Thoracic aorta endothelial cell (primary cell): Measurements from ENCODE around the gene CASQ1. TPM values are rescaled to one million over a fixed set of nuclear protein-coding genes. Genes with fewer than 3 reads are reported as not detected.

Experiments
- total RNA-seq: library from RNA; depleted of rRNA; stranded (reverse); fragments of >200 nt; gene quantifications from 2 replicates; pipeline ENCODE4 v1.2.3, GENCODE V29; 2012

CASQ1 gene
- not detected in 2 replicates for total RNA-seq

DNA sequence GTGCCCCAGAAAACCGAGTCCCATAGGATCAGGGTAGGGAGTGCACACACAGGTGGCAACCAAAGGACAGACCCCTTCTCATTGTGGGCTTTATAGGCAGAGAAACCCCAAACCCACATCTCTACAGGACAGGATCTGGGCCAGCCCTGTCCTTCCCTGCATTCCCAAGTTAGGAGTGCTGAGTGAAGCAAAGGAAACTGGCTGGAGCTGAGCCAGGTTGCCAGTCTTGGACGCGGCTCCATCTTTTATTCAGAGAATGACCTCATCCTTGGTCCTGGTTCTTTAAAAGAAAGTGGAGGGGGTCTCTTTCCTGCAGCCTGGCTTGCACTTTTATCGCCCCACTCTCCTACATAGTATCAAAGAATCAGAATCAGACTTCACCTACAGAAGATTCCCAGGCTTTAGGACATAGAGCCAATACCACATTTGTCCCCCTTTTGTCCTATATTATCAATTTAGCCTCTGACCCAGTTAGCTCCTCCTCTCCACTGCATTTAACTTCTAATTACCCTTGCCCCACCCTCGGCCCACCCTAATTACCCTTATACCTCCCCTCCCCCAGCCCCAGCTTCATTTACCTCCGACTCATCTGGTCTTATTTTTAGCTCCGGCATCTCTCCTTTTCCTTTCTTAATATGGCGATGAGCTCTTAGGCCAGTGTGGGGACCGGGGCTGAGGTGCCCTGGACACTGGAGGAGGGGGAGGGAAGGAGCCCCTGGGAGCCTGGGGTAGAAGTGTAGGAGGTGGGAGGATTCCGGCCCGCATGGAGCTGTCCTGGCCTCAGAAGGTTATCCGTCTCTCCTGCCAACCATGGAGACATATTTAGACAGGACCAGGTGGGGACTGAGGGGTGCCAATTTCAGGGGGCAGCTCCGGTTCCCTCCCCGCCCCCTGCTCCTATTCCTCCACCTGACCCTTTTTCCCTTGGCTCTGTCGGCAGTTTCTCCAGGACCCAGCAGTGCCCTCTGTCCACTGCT lies at the start of gene CASQ1:
Gene CASQ1 (plus strand): TSS at position 927 of the 977 bp plus-strand sequence. CDS start 177 bp downstream, outside the sequence.

DNA sequence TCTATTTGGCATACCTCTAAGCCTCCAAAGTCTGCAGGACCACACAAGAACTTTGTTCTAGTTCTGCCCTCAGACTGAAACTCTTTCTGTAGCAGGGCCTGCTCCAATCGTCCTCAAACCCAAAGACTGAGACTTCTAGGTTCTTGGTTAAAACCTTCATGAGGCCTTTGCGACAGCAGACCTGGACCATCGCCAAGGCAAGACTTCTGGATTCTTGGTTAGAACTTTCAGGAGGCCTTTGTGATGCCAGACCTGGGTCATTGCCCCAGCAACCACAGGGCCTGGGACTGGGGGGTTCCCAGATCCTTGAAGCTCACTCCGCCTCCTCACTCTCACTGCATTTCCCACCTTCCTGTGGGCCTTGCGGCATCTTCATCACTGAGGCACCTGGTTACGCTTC lies 39.1 kb upstream of the CASQ1 start, which contains the start of gene ATP1A4:
Gene ATP1A4 (plus strand): TSS at position 301 of the 400 bp plus-strand sequence. CDS start 438 bp downstream, outside the sequence.

DNA sequence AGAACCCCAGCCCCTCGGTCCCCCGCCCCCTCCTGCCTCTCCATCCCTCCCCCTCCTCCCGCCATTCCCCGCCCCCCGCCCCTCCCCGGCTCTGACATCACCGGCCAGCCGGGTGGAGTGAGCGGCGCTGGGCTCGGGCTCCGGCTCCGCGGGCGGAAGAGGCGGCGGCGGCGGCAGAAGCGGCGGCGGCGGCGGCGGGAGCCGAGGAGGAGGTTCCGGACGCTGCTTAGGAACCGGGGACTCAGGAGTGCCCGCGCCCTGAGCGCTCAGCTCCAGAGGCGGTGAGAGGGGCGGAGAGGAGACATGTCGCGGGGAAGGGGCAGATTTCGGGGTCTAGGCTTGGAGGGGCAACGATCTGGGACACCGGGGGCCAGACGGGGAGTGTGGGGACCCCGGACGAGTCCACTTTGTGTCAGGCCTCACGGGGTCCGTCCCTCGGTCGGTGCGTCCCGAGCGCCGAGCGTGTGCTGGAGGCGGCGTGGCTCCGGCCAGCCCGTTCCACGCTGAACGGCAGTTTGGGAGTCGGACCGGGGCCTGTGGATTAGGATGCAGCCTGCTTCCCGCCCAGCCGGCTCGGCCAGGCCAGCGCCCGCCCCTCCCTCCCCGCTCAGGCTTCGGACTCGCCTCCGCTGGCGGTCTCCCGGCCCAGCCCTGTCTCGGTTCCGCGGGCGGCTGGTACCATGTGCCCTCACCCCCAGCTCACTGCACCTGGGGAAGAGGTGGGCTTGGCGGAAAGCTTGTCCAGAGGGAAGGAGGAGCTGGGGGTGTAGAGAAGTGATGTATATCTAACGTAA lies 15.1 kb downstream of the CASQ1 start, which contains the start of gene PEA15:
Gene PEA15 (plus strand): TSS at position 143 of the 794 bp plus-strand sequence. CDS start 6,161 bp downstream, outside the sequence.

Other genes starting within 250 kb of the CASQ1 start
- 0.07 TPM in 1 of 2 replicates, not detected in the other for gene IGSF9, start 245.0 kb upstream of the CASQ1 start, total RNA-seq
- gene SLAMF9, start 236.3 kb upstream of the CASQ1 start, total RNA-seq, result not detected in 2 replicates
- gene PIGM, start 158.6 kb upstream of the CASQ1 start, total RNA-seq, result 6.5 and 6.9 TPM in 2 replicates
- not detected in 2 replicates for gene KCNJ10, start 120.4 kb upstream of the CASQ1 start, total RNA-seq
- gene KCNJ9, start 109.0 kb upstream of the CASQ1 start, total RNA-seq, result not detected in 2 replicates
- gene IGSF8, start 92.0 kb upstream of the CASQ1 start, total RNA-seq, result 7.6 and 9.8 TPM in 2 replicates
- not detected in 2 replicates for gene ATP1A2, start 74.8 kb upstream of the CASQ1 start, total RNA-seq
- gene ATP1A4, start 39.0 kb upstream of the CASQ1 start, total RNA-seq, result not detected in 2 replicates
- gene PEA15, start 14.8 kb downstream of the CASQ1 start, total RNA-seq, result 154 and 208 TPM in 2 replicates
- 91.8 and 96.1 TPM in 2 replicates for gene DCAF8, start 72.0 kb downstream of the CASQ1 start, total RNA-seq
- gene PEX19, start 94.6 kb downstream of the CASQ1 start, total RNA-seq, result 26.6 and 33.9 TPM in 2 replicates
- gene COPA, start 152.7 kb downstream of the CASQ1 start, total RNA-seq, result 236 and 290 TPM in 2 replicates
- 87.2 and 101 TPM in 2 replicates for gene NCSTN, start 152.8 kb downstream of the CASQ1 start, total RNA-seq
- 0.13 TPM in 1 of 2 replicates, not detected in the other for gene NHLH1, start 176.5 kb downstream of the CASQ1 start, total RNA-seq
- gene VANGL2, start 210.0 kb downstream of the CASQ1 start, total RNA-seq, result not detected in 2 replicates